ENCODE results near the gene SLC25A21.

DNA sequence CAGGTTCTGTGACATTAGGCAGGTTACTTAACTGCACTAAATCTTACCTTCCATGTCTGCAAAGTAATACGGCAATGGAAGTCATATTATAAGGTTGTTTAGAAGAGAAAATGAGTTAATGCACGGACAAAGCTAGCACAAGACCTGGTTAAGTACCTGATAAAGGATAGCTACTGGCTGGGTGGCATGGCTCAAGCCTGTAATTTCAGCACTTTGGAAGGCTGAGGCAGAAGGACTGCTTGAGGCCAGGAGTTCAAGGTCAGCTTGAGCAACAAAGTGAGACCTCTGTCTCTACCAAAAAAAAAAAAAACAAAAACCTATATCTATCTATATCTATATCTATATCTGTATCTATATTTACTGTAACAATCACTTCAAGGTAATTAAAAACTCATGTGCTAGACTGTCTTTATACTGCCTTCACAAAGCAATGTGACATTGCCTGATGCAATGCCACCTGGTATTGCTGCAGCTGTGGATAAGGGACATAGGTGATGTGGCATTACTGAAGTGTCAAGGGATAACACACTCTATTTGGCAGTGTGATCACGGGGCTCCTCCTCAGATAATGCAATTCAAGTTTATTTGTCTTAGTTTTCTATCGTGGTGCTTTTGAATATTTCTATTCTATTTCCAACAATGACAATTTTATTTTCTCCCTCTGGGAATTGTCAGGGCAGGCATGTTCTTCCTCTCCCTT, 403.6 kb downstream of the SLC25A21 start:
- TF ChIP-seq, protein P1, sequence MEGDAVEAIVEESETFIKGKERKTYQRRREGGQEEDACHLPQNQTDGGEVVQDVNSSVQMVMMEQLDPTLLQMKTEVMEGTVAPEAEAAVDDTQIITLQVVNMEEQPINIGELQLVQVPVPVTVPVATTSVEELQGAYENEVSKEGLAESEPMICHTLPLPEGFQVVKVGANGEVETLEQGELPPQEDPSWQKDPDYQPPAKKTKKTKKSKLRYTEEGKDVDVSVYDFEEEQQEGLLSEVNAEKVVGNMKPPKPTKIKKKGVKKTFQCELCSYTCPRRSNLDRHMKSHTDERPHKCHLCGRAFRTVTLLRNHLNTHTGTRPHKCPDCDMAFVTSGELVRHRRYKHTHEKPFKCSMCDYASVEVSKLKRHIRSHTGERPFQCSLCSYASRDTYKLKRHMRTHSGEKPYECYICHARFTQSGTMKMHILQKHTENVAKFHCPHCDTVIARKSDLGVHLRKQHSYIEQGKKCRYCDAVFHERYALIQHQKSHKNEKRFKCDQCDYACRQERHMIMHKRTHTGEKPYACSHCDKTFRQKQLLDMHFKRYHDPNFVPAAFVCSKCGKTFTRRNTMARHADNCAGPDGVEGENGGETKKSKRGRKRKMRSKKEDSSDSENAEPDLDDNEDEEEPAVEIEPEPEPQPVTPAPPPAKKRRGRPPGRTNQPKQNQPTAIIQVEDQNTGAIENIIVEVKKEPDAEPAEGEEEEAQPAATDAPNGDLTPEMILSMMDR (IDR thresholded peaks at IDR 0.05), result no peak
- no peak for TF ChIP-seq SIN3A (IDR thresholded peaks at IDR 0.05; ENCODE audit: borderline replicate concordance, insufficient read depth, low read depth, low read length)
- TF ChIP-seq, protein P2, sequence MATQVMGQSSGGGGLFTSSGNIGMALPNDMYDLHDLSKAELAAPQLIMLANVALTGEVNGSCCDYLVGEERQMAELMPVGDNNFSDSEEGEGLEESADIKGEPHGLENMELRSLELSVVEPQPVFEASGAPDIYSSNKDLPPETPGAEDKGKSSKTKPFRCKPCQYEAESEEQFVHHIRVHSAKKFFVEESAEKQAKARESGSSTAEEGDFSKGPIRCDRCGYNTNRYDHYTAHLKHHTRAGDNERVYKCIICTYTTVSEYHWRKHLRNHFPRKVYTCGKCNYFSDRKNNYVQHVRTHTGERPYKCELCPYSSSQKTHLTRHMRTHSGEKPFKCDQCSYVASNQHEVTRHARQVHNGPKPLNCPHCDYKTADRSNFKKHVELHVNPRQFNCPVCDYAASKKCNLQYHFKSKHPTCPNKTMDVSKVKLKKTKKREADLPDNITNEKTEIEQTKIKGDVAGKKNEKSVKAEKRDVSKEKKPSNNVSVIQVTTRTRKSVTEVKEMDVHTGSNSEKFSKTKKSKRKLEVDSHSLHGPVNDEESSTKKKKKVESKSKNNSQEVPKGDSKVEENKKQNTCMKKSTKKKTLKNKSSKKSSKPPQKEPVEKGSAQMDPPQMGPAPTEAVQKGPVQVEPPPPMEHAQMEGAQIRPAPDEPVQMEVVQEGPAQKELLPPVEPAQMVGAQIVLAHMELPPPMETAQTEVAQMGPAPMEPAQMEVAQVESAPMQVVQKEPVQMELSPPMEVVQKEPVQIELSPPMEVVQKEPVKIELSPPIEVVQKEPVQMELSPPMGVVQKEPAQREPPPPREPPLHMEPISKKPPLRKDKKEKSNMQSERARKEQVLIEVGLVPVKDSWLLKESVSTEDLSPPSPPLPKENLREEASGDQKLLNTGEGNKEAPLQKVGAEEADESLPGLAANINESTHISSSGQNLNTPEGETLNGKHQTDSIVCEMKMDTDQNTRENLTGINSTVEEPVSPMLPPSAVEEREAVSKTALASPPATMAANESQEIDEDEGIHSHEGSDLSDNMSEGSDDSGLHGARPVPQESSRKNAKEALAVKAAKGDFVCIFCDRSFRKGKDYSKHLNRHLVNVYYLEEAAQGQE (IDR thresholded peaks at IDR 0.05; ENCODE audit: insufficient read depth in 1 of 2, low read depth in 2 of 2, low read length in 1 of 2), result no peak
- no peak for TF ChIP-seq POLR2AphosphoS5 (IDR thresholded peaks at IDR 0.05; ENCODE audit: low read depth, low read length)
- no peak for TF ChIP-seq TCF7L2 (IDR thresholded peaks at IDR 0.05; ENCODE audit: low read depth, low read length)
